ENCODE results near the gene HOXA4. TPM values are rescaled to one million over a fixed set of nuclear protein-coding genes. Genes with fewer than 3 reads are reported as not detected.

Gene HOXA4
- total RNA-seq, 1 experiment from 2014 or later: 2.0 TPM

- H3K9me2 ChIP-seq (ENCODE audit: insufficient read depth): no peaks in the 10 kb centered on the region
- H3K4me3 ChIP-seq (replicated peaks in 1 of 2; ENCODE audit: low read depth in 1 of 2, low read length in 2 of 2): peak overlapping the region; percentile 49 to 77; a peak in 3 of 4 replicates
- H2AFZ ChIP-seq (ENCODE audit: low read depth, low read length, poor library complexity, severe bottlenecking): no peak overlapping the region
- peak overlapping the region; percentile 91; the same call in 1 of the 2 replicates for H3K27ac ChIP-seq (ENCODE audit: low read depth, low read length)
- no peaks in the 10 kb centered on the region for H3K9me3 ChIP-seq (ENCODE audit: control insufficient read depth in 1 of 2, insufficient read depth in 1 of 2, low read depth in 1 of 2, low read length in 2 of 2)
- peak overlapping the region; percentile 97 for H3K4me2 ChIP-seq (ENCODE audit: low read length)
- intact Hi-C loops (cut with micrococcal nuclease): loop anchor here (2.0 to 10.0 kb wide), 5 partner anchors 878 to 1593 kb away; partner anchors contain the start of genes CBX3 and HNRNPA2B1
- peaks cover 0 to 4% of the 10 kb centered on the region in 2 experiments; a peak in 1 of 4 replicates for H3K36me3 ChIP-seq (ENCODE audit: control insufficient read depth in 1 of 2, insufficient read depth in 2 of 2, low read length in 2 of 2)
- ChIA-PET RAD21 (ENCODE audit: low non-redundant PET in 1 of 2, low total read pairs in 2 of 2, uncharacterized antibody in 2 of 2, unreplicated experiment in 2 of 2) (interaction anchor here (0.9 to 1.4 kb wide), 3 partner anchors 9 to 485 kb away, joined by 3 to 4 read pairs (median 3); no protein-coding TSS in a partner anchor), POLR2A (no interaction called here), CTCF (interaction anchor here (0.9 to 3.4 kb wide), 18 partner anchors 8 to 1267 kb away, joined by 3 to 62 read pairs (median 5); partner anchors contain the start of gene HOXA3)
- DNase-seq (ENCODE audit: low read depth, low spot score): no peak
- BruUV-seq (replicated peaks): no TSS peak
- peaks cover 48% of the 10 kb centered on the region for H3K79me2 ChIP-seq (ENCODE audit: insufficient read depth, low read length)
- H4K20me1 ChIP-seq (ENCODE audit: insufficient read depth): no peaks in the 10 kb centered on the region
- ATAC-seq: no peak
- H3K4me1 ChIP-seq (ENCODE audit: control insufficient read depth in 1 of 2, insufficient read depth in 2 of 2, low read length in 2 of 2): peaks cover 18 to 57% of the 10 kb centered on the region in 2 experiments
- TF ChIP-seq CEBPB (IDR thresholded peaks at IDR 0.05; ENCODE audit: low read depth) (no peak), EZH2phosphoT487 (IDR thresholded peaks at IDR 0.05; ENCODE audit: borderline replicate concordance) (no peak), RAD21 (IDR thresholded peaks at IDR 0.05; ENCODE audit: low read depth) (no peak), EGR1 (IDR thresholded peaks at IDR 0.05; ENCODE audit: low read depth) (no peak), ZBTB33 (IDR thresholded peaks at IDR 0.05; ENCODE audit: extremely low read depth, insufficient replicate concordance, low read length) (no peak), SIN3A (IDR thresholded peaks at IDR 0.05; ENCODE audit: low read depth) (no peak), FOSL1 (IDR thresholded peaks at IDR 0.05; ENCODE audit: low read depth) (no peak)
- H3K27me3 ChIP-seq (ENCODE audit: insufficient read depth, low read length): no peaks in the 10 kb centered on the region
- peak overlapping the region; percentile 89 for H3K9ac ChIP-seq (ENCODE audit: low read length)
Measured at GRCh38 chr7:27160145-27160545, 29.6 kb upstream of the HOXA4 start.
